HG02973 (cell line): ENCODE results near the gene ZNF660.

Source experiments
- ATAC-seq: cut with Tn5 transposase; IDR thresholded peaks from one replicate; pipeline ENCODE4 v1.9.1; 2021; ENCODE audit warnings: moderate library complexity; ENCODE audit not compliant: unreplicated experiment

ZNF660 gene

DNA sequence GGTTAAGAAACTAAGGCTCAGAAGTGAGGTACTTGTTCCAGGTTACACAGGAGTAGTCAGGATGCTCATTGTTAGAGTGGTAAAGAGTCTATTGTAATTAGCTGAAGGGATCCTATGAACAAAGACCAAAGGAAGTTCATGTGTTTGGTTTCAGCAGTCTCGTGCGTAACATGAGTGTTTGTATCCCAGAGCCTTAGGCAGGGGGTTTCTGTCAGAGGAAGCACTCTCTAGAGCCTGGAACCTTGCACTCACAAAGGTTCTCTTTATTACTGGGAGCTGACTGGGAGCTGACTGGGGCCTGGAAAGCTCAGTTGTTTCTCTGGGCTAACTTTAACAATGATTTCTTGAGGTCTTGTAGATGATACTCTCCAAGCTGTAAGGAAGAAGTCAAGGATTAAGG lies 44.0 kb downstream of the ZNF660 start:
- ATAC-seq: no peak

DNA sequence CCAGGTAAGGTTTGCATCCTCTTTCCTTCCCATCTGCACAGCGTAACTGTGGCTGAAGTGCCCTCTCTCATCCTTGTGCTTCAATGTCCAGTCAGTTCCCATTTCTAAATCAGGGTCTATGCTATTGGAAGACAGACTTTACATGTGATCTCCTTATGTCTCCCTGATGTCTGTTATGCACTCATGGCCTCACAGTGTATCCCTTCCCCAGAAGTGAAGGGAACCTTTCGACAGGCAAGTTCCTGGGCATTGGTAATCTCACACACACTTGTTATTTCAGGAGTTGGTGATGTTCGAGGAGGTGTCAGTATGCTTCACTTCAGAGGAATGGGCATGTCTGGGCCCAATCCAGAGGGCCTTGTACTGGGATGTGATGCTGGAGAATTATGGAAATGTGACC lies 47.4 kb downstream of the ZNF660 start:
- ATAC-seq: no peak

DNA sequence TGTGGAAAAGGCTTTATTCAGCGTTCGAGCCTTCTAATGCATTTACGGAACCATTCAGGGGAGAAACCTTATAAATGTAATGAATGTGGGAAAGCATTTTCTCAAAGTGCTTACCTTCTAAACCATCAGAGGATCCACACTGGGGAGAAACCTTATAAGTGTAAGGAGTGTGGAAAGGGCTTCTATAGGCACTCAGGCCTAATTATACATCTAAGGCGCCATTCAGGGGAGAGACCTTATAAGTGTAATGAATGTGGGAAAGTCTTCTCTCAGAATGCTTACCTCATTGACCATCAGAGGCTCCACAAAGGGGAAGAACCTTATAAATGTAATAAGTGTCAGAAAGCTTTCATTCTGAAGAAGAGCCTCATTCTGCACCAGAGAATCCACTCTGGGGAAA lies 57.6 kb downstream of the ZNF660 start:
- ATAC-seq: no peak

DNA sequence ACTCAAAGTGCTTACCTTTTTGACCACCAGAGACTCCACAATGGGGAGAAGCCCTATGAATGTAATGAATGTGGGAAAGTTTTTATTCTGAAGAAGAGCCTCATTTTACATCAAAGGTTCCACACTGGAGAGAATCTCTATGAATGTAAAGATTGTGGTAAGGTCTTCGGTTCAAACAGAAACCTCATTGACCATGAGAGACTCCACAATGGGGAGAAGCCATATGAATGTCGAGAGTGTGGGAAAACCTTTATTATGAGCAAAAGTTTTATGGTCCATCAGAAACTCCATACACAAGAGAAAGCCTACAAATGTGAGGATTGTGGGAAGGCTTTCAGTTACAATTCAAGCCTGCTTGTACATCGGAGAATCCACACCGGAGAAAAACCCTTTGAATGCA lies 58.3 kb downstream of the ZNF660 start:
- no peak for ATAC-seq

DNA sequence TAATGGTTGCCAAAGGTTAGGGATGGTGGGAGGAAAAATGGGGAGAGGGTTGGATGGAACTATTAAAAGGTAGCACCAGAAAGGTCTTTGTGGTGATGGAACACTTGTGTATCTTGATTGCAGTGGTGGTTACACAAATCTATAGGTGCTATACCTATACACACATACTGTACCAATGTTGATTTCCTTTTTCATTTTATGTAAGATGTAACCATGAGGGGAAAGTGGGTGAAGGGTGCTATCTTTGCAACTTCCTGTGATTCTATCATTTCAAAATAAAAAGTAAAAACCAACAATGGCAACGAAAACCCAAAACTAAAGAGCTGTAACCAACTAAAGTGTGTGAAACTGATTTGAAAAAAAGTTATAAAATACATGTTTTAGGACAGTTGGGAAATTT lies 63.0 kb downstream of the ZNF660 start:
- ATAC-seq: no peak

DNA sequence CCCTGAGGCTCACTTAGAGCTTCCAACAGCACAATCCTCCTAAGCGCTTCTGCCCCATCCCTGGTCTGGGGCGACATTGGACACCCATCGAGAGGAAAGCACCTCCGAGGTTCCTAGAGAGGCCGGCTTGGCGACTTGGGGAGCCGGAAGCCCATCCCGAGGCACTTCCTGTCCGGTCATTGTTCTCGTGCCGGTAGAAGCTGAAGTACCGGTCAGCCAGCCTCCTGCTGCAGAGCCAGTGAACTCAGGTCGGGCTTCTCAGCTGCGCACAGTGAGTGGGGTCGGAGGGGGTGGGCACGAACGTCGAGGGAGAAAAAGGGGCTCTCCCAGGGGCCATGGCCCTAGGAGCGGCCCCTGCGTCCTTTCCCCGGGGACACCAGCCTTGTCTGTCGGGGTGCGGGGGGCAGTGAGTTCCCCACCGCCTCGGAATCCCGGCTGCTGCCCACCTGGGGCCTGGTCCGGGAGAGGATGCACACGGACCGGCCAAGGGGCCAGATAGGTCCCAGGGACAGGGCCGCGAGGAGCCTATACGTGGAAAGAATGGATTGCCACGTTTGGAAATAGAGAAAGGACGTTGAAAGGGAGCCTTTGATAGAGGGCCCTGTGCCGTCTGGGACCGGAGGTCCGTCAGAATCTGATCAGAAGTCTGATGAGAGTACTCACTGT lies 63.9 kb downstream of the ZNF660 start, which contains the start of gene ZNF35:
Gene ZNF35, plus strand, starts transcription at position 169 of the 666 bp plus-strand sequence. CDS start 2,336 bp downstream, outside the sequence.
- ATAC-seq: peak; percentile 83
